Stimulated activated CD4-positive, alpha-beta T cell treated with anti-CD3 and anti-CD28 coated beads, TNF-alpha, amount 100 ng/mL, for 4 hours (primary cell): ENCODE measurements around the gene CELF2.

Experiments used
- DNase-seq, 3 experiments: peaks; one replicate each; pipeline ENCODE4 v3.0.0-alpha.2; 2020; ENCODE audit warnings: low read depth in 3 of 3

The CELF2 gene

DNA sequence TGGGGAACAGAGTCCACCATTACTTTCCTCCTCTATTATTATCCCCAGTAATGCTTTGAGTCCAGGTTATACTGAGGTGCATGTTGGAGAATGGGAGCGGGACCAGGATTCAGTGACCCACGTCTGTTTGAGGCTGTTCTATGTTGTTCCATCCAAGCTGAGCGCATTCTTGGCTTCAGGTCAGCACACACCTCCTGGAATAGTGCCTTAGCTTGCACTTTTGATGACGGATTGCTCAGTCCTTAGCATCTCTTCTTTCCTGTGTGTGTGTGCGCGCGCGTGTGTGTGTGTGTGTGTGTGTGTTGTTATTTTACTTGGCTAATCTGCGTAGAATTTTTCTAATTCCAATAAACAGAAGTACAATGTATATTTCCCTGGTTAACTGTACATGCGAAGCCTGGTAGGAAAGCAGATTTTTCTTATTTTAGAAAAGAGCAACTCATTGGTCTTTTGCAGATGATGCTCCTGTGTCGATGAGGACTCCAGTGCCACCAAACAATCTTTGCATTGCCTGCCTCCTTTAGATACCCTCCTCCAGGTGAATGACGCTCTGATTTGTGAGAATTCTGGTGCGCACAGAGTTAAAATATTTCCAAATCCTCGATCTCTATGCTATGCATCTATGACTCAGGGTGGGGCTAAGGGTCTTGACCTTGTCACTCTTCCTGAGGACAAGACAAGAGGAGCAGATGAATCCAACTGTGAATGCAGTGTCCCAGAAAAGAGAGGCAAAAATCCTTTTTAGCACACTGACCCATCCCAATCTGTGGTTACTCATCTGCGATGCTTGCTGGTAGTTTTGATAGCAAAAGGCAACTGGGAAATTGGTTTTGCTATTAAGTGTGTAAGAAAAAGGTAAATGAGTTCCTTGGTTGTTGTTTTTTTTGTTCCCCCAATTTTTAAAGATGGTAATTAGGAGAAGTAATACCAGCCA, 13.3 kb upstream of the CELF2 start:
- no peak for DNase-seq

DNA sequence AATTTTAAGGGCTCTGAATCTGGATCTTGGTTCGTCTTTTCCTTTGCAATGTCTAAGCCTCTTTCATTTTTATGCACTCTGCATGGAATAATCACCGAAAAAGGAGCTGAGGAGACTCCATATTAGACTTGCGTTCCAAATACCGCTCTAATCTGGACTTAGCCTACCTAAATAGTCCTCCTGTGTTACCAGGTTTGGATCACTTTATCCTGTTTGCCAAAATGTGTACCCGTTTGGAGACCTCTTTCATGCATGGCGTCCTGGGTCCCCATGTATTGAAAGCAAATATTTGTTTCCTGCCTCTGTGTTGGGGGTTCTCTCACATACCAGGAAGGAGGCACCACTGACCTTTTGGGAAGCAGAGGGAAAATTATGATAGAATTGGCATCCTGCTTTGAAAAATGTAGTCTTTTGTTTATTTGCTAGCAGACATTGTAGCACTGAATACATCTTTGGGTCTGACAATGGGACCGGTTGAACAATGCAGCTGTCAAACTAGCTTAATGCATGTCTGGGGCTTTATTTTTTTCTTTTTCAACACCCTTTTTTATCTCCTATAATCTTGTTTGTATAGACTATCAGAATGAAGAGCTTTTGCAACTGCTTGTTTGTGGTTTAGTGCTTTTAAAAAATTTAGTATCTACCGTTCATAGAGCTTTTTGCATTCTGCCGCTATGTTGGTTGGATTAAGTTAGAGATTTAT, 11.8 kb upstream of the CELF2 start:
- DNase-seq, result no peak

DNA sequence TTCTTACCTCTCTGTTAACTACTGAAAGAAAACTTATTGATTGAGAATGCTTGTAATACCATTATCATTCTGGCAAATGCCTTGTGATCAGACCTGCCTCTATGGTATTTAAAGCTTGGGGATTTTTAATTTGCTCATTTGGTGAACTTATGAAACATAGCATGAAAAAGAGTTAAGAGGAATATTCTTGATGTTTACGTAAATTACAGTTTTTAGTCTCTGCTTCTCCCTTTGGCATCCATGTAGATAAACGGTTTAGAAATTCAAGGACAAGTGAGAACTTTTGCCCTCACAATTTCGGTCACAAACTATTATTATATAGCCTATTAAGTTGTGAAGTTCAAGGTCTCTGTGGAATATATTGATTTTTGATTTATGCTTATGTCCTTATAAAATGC, 11.2 kb upstream of the CELF2 start:
- no peak for DNase-seq

- no peak for DNase-seq
These were observed 10.1 kb upstream of the CELF2 start for GRCh38 chr10:11007476-11008020.

DNA sequence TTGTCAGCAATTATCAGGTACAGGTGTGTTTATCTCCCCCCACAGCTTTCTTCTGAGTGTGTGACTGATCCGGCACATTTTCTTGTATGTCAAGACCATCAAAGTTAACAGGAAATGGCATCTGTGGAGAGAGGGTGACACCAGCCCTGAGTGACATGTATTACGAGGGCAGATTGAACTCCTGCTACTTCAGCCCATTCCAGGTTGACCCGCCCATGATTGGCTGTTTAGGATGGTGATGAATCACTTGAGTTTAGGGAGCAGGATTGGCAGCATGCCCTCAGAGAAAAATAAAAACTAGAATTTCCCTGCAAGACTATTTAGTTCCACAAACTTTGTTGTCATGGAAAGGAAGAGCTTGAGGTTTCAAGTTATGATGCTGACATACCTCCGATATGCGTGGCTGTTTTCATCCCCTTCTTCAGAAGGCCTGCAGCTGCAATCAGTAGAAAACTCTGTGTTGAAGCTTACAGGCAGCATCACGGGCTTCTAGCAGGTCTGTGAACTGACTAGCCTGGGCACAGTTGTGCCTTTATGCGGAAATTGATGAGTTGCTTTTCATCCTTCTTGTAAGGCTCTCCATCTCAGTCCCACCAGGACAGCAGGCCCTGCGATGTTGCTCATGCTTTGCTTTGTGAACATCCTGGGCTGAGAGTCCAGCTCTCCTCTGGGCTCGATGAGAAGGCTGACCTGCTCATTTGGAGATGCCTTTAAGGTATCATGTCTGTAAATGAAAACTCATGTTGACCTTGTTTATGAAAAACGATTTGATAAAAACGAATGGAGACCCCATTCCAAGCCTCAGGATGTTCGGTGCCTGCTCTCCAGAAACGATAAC, 8.0 kb upstream of the CELF2 start:
- DNase-seq, result no peak

DNA sequence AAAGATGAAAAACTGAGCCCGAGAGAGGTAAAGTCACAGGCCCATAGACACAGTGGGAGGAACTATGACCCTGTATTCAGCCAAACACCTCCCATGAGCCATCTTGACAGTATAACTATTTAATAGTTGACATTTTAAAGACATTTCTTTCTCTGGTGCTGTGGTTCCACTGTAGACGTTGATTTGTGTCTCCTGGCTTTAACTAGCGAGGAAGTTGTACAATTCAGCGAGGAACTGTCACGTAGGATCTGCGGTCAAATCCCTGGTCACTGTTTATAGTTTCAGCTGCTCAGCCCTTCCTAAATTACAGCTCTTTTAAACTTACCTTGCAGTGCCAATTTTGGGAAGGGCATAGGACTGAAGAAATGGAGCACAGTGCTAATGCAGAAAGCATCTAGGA, 7.1 kb upstream of the CELF2 start:
- DNase-seq, result no peak

DNA sequence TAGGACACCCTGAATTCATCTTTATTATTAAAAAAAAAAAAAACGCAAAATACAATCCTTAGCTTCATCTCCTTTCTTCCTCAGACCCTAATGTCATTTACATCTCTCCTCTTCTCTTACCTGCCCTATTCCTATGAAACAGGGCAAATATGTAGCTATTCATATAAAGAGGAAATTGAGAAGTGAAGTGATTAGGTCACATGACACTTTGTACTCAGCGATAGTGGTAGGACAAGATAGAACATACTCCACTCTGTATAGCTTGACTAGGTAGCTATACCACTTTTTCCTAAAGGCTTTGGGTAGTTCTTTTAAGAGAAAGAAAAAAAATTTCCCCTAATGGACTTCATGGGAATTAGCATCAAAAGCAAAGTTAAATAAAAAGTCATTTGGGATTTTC, 6.2 kb upstream of the CELF2 start:
- no peak for DNase-seq

DNA sequence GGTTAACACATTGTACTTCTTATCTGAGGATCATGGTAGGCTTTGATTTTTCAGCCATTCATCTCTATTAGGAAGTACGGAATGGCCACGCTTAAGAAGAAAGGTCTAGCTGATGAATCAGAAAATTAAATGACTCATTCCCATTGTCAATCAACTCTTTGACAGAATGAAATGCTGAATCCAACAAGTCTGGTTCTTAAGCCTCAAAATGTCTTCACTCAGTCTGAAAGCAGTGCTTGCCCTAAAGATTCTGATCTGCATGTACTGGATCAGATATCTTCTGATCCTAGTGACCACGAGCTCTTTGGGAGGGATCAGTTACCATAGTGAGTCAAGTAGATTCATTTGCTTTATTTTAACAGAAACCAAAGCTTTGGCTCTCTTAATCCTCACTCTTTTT, 5.7 kb upstream of the CELF2 start:
- DNase-seq, result no peak

DNA sequence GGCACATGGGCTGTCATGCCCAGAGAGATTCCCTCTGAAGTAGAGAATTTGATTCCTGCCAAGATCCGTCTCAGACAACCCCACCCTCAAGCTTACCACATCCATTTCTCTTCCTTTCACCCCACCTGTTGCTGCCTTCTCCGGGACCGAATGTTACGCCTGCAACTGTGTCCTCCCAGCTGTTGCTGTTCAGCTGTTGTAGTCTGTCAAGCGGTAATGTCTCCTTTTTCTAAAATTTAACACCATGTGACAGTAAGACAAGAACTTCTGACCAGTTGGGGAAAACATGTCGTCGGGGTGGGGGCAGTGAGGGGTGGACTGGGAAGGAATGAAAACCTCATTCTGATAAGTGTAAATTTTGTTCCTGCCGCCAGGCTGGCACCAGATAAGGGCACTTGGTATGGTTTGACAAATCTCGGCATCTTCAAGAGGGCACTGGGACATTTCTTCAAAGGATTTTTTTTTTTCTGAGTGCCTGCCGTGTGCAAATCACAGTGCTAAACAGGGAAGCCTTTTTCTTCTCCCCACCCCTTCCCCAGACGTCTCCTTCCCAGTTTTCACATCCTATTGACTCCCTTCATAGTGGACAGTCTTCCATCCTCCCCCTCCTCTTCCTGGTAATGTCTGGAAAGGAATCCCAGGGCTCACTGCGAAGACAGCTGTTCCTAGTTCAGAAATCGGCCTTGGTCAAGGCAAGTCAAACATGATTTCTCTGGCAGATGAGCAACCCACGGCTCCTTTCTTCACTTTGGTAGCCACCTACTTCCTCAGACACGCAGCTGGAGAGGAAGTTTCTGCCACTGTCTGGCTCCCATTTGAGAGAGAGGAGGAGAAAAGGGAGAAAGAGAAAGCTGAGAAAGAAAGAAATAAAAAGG, 5.0 kb upstream of the CELF2 start:
- no peak for DNase-seq

GRCh38 chr10:11013836-11014235, 3.8 kb upstream of the CELF2 start:
- no peak for DNase-seq

DNA sequence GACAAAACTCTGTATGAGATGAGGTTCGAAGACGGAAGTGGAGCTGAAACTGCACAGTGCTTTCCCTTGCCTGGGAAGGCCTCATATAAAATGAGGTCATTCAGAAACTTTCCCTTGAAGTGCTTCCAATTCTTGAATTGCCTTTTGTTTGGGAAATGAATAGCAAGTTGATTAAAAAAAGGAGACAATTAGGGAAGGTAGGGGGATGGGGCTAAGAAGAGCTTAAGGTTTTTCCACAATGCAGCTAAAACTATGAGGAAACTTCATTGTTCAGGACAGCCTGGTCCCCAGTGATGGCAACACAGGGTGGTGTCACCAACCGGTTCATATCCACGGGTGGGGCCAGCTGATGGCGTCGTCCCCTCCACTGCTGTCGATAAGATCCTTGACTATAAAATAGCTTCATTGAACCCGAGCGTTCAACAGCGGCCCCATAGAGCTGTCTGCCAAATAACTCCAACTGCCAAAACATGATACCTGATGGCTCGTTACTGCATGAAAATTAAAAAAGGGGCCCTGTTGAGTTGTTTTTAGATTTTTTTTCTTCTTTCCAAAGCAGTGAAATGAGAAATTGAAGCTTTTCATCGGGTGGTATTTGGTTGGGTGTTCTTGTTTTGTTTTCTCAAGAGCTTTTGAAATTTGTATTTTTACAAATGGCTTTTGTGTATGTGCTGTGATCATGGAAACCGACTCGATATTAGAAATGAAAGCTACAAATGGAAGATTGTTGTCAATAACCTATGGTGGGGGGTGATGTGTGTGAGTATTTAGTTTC, 2.8 kb upstream of the CELF2 start:
- no peak for DNase-seq

DNA sequence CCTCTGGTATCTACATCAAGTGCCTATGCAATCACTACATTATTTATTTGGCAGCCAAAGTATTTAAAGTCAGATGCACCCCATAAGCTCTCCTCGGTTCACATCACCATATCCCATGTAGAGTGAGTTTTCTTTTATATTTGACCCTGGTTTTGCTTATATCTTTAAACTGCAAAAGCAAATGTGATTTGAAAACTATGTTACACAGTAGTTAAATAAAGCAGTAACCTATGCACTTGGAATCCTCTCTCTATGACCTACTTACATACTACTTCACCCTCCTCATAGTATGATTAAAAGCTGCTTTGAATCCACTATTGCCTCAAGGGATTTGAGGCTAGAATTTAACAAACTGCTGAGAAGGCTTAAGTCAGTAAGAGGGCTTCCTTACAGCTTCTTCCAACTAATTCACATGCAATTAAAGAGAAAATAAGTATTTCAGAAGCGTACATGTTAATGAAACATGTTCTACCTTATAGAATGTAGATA, 2.2 kb upstream of the CELF2 start:
- no peak for DNase-seq

DNA sequence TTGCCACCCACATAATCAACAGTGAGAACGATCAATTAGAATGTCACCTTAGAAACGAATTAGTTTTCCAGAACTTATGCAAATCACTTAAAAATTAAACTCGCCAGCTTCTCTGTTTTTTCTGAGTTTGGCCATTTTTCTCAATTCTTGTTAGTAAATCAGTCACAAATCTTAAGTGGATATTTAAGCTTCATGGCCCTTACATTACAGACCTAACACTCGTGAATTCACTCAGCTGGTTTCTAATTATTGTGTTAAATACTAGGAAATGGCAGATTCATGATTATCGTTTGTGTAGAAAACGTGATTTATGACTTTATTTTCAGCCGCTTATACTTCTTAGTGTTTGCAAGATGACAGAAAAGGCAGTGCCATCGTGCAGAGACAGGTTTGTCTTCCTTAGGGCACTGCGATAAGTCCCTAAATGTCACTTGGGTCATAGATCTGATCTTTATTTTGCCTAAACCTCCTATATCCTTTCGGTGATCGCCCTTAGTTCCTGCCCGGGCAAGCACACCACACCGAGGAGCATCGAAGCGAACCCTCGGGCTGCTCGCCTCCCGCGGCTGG, 587 bp upstream of the CELF2 start:
- DNase-seq, result no peak

DNA sequence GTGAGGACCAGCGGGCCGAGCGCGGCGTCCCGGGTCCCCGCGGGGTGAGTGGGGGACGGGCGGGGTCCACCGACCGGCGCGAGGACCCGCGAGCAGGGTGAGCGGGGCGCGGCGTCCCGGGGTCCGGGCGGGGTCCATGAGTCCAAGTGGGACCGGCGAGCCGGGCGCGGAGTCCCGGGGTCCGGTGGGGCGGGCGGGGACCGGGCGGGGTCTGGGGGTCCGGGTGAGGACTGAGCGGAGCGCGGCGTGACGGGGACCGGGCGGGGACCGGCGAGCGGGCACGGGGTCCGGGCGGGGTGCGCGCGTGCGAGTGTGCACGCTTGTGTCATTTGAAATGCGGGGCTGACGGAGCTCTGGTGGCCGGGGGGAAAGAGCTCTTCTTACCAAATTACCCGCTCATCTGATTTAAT, 765 bp downstream of the CELF2 start:
- DNase-seq, result peak in 1 of 3 experiments; percentile 1

DNA sequence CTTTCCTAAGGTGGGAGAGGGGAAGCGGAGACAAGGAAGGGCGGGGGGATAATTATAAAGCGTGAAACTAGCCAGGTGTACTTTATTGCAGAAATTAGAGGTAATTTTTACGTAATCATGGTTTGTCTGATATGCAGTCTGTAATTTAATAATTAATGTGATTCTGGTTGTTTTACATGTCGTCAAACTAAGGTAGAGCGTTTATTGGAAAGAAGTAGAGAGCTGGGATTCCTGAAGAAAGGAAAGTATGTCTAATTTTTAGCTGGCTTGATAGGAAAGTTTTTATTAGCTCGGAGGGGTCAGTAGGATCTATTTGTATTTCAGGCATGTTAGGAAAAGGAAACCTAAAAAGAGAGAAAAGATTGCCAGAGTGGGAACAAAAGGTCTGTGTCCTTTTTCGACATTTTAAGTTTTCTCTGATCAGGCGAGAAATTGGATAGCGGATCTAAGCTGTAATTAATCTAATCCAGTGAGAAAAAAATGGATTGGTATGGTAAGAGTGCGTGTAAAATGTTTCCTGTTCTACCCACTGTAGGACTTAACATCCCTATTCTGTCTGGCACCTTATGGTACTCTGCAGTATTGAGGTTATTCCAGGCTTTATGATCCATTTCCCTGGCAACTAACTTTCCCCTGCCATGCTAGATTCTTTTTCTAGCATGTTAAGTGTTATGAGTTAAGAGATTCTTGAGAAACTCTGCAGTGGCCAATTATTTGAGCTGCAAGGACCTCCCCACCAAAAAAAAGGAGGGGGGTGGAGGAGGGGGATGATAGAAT, 1.4 kb downstream of the CELF2 start:
- DNase-seq, result no peak

GRCh38 chr10:11019724-11020547, 2.3 kb downstream of the CELF2 start:
- DNase-seq, result no peak

DNA sequence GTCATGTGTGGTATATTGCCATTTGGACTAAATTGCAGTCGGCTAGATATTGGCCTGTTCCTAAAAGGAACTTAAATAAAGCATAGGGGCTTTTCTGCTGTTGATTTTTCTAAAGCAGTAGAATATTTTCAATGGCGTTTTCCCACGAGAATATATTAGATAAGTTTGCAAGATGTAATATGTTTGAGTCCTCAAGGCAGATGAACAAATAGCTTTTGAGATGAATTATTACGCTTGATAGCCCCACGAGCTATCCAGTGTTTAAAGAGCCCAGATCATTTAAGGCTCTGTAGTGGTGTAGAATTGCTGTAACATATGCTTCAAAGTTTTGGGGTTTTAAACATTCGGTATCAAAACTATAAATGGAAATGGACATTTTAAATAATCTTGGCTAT, 2.9 kb downstream of the CELF2 start:
- DNase-seq, result no peak

DNA sequence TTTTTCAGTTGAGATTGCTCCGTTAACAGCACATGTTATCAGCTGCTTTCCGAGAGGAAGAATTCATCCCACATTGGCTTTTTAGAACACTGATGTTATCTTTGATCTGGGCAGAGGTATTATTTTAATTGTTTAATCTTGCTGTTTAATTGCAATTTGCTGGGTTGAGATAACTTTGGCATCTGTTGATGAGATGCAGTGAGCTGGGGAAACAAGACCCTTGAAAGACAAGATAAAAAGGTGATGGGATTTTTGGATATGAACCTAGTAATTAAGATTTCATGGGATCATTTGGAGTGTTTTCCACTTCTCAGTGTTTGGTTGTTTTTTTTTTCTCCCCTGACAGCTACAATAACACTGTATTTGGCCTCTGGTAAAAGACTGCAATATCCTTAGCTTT, 4.5 kb downstream of the CELF2 start:
- no peak for DNase-seq
